ENCODE data around the gene NDUFC1.
"Not testable (repeated sequence)": the region's sequence is repeated elsewhere in the genome, so short reads cannot be mapped to it uniquely, and the experiment has no call there.

NDUFC1 gene

GRCh38 chr4:139299536-139299935 lies 2.7 kb downstream of the NDUFC1 start:
- DNase-seq: no peak

- DNase-seq: no peak
Measured at GRCh38 chr4:139297001-139297410, 5.3 kb downstream of the NDUFC1 start.

GRCh38 chr4:139295942-139296299 lies 6.4 kb downstream of the NDUFC1 start:
- no peak for DNase-seq

- peak; percentile 66 to 99 (median 91) for DNase-seq
Measured at GRCh38 chr4:139295206-139295941, 6.9 kb downstream of the NDUFC1 start.

GRCh38 chr4:139286186-139286698 lies 16.0 kb downstream of the NDUFC1 start:
- DNase-seq: no peak

GRCh38 chr4:139282721-139283075 lies 19.6 kb downstream of the NDUFC1 start:
- no peak for DNase-seq

GRCh38 chr4:139282065-139282720 lies 20.1 kb downstream of the NDUFC1 start:
- DNase-seq: no peak

- DNase-seq: peak in 32 of 51 donors; percentile 1 to 50 (median 16)
Measured at GRCh38 chr4:139279760-139280620, 22.3 kb downstream of the NDUFC1 start, which contains the start of gene MGARP. Gene MGARP (minus strand): TSS chr4:139280225. CDS start chr4:139280158, 67 bp downstream.

GRCh38 chr4:139278912-139279759 lies 23.1 kb downstream of the NDUFC1 start:
- peak in 4 of 51 donors; percentile 0 to 5 (median 3) for DNase-seq

- DNase-seq: no peak
Measured at GRCh38 chr4:139278485-139278884, 23.8 kb downstream of the NDUFC1 start.

GRCh38 chr4:139275281-139275735 lies 27.0 kb downstream of the NDUFC1 start:
- DNase-seq: no peak

GRCh38 chr4:139274790-139275189 lies 27.5 kb downstream of the NDUFC1 start:
- DNase-seq: no peak

- DNase-seq: no peak
Measured at GRCh38 chr4:139273835-139274234, 28.4 kb downstream of the NDUFC1 start.

- DNase-seq: no peak
Measured at GRCh38 chr4:139267301-139267700, 35.0 kb downstream of the NDUFC1 start.

- peak in 38 of 51 donors; percentile 0 to 52 (median 10) for DNase-seq
Measured at GRCh38 chr4:139266583-139267257, 35.6 kb downstream of the NDUFC1 start.

- no peak for DNase-seq
Measured at GRCh38 chr4:139266208-139266582, 36.1 kb downstream of the NDUFC1 start.

- DNase-seq: no peak
Measured at GRCh38 chr4:139265654-139266053, 36.6 kb downstream of the NDUFC1 start.

- no peak for DNase-seq
Measured at GRCh38 chr4:139256349-139256748, 45.9 kb downstream of the NDUFC1 start.

GRCh38 chr4:139255581-139255980 lies 46.7 kb downstream of the NDUFC1 start:
- not testable (repeated sequence) for DNase-seq

- DNase-seq: no peak
Measured at GRCh38 chr4:139253713-139254112, 48.6 kb downstream of the NDUFC1 start.
